Measurements from ENCODE around the gene GBP6.
"Not testable (repeated sequence)": the region's sequence is repeated elsewhere in the genome, so short reads cannot be mapped to it uniquely, and the experiment has no call there.

GBP6 gene

DNA sequence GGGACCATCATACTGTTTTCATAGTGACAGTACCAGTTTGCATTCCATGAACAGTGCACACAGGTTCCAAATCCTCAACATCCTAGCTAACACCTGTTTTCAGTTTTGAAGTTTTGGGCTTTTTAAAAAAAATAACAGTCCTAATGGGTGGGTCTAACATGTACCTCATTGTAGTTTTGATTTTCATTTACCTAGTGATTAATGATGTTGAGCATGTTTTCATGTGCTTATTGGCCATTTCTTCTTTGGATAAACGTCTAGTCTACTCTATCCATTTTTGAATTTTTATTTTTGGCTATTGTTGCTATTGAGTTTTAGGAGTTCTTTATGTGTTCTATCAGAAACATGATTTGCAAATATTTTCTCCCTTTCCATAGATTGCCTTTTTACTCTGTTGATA lies 3.4 kb downstream of the GBP6 start:
- no peak for DNase-seq (ENCODE audit: low read depth in 3 of 3)

DNA sequence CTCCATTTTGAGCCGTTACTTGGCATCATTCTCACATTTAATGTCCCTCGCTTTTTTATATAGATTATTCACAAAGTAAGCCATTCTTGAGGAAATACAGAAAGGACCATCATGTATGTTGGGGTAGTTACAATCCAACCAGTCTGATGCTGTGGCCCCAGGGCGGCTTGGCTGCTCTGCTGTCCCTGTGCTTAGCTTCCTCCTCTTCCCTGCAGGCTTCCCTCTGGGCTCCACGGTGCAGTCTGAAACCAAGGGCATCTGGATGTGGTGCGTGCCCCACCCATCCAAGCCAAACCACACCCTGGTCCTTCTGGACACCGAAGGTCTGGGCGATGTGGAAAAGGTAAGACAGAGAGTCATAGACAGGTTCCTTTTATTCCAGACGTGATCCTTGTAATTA lies 5.5 kb downstream of the GBP6 start:
- DNase-seq (ENCODE audit: low read depth in 3 of 3): no peak

DNA sequence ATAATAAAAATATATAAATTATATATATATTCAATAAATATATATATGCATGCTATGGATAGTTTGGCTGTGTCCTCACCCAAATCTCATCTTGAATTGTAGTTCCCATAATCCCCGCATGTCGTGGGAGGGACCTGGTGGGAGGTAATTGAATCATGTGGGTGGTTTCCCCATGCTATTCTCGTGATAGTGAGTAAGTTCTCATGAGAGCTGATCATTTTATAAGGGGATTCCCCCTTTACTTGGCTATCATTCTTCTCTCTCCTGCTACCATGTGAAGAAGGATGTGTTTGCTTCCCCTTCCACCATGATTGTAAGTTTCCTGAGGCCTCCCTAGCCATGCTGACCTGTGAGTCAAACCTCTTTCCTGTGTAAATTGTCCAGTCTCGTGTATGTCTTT lies 10.0 kb downstream of the GBP6 start:
- not testable (repeated sequence) for DNase-seq (ENCODE audit: low read depth in 3 of 3)

DNA sequence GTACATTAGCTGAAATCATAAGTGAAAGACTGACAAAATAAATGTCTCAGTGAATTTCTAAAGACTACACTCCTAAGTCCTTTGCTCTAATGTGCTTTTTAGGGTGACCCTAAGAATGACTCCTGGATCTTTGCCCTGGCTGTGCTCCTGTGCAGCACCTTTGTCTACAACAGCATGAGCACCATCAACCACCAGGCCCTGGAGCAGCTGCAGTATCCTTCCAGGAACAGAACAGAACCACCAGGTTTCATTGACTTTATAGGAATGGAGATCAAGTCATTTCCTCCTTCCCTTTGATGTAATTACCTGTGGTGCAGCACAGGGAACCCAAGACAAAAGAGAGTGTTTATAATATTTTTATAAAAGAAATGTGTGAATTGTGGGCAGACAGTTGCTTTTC lies 14.1 kb downstream of the GBP6 start:
- no peak for DNase-seq (ENCODE audit: low read depth in 3 of 3)

DNA sequence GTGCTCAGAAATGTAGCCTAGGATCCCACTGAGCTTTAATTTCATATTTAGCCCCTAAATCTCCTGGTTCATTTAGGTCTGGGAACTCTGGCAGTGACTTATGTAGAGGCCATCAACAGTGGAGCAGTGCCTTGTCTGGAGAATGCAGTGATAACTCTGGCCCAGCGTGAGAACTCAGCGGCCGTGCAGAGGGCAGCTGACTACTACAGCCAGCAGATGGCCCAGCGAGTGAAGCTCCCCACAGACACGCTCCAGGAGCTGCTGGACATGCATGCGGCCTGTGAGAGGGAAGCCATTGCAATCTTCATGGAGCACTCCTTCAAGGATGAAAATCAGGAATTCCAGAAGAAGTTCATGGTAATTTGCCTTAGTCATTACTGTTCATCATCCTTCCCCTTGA lies 17.8 kb downstream of the GBP6 start:
- no peak for DNase-seq (ENCODE audit: low read depth in 3 of 3)

DNA sequence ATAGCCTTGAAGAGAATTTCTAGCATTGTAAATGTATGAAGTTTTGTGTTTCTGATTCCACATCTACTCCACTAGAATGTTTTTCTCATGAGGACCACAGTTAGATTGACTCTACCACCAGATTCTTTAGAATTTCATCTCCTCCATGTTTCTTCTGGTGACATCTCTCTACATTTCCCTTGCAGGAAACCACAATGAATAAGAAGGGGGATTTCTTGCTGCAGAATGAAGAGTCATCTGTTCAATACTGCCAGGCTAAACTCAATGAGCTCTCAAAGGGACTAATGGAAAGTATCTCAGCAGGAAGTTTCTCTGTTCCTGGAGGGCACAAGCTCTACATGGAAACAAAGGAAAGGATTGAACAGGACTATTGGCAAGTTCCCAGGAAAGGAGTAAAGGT lies 18.6 kb downstream of the GBP6 start:
- DNase-seq (ENCODE audit: low read depth in 3 of 3): no peak

DNA sequence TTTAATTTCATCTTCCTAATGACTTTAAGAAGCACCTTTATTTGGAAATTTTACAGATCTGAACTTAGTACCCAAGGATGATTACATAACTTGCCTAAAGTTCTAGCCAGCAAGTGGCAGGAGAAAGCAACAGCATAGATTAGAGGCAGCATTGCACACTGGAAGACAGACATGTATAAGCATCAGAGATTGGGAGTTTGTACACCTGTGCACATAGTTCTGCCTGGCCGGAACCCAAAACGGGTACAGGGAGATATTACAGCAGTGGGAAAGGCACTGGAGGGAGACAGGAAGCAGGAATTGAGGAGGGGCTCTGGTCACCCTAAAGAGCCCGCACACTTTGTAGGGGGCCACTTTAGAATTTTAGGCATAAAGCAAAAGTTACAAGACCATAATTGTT lies 19.3 kb downstream of the GBP6 start:
- no peak for DNase-seq (ENCODE audit: low read depth in 3 of 3)

DNA sequence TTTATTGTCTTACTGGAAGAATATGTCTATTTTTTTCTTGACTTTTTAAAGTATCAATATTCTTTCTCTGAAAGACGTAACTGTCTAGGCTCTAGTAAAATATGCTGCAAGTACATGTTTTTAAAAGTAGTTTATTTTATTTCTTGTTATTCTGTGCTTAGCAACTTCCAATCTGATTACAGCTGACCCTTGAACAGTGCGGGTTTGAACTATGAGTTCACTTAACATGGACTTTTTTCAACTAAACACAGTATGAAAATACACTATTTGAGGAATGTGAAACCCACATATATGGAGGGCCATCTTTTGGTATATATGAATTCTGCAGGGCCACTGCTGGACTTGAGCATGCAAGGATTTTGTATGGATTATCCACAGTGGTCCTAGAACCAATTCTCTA lies 26.8 kb downstream of the GBP6 start:
- DNase-seq (ENCODE audit: low read depth in 3 of 3): no peak

DNA sequence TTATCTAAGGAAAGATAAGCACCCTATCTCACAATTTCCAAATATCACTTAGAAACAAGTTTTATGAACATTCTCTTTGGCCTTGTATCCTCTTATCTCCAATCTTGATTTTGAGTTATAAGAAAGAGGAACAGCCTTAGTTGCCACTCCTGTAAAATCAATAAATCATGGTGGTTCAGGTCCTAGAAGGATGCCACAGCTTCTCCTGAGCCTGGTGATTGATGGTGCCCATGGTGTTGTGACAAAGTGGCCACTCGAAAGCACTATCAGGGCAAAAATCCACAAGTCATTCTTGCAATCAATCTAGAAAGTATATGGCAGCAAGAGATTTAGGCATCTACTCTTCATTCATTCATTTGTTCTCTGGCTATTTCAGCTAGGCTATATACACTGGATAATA lies 27.8 kb downstream of the GBP6 start:
- DNase-seq (ENCODE audit: low read depth in 3 of 3): no peak

DNA sequence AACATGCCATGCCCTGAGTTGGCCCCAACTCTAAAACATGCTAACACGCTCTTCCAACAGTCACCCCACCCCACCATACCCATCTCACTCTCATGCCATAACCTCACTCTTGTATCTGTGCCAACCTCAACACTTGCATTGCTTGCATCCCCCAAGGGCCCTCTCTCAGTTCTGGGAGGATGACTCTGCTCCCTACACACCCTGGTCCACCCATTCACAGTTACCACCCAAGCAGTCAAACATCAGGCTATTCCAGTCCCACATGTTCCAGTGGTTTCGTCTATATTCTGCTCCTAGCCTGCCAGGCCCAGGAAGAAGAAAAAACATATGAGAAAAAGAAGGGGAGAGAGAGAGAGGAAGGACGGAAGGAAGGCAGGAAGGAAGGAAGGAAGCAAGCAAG lies 31.0 kb downstream of the GBP6 start:
- no peak for DNase-seq (ENCODE audit: low read depth in 3 of 3)

DNA sequence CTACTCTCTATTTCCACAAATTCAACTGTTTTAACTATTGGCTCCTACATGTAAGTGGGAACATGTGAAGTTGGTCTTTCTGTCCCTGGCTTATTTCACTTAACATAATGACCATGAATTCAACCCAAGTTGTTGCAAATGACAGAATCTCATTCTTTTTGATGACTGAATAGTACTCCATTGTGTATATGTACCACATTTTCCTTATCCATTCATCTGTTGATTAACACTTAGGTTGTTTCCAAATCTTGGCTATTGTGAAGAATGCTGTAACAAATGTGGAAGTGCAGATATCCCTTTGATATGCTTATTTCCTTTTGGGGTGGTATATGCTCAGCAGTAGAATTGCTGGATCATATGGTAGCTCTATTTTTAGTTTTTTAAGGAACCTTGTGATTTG lies 33.0 kb downstream of the GBP6 start:
- no peak for DNase-seq (ENCODE audit: low read depth in 3 of 3)

DNA sequence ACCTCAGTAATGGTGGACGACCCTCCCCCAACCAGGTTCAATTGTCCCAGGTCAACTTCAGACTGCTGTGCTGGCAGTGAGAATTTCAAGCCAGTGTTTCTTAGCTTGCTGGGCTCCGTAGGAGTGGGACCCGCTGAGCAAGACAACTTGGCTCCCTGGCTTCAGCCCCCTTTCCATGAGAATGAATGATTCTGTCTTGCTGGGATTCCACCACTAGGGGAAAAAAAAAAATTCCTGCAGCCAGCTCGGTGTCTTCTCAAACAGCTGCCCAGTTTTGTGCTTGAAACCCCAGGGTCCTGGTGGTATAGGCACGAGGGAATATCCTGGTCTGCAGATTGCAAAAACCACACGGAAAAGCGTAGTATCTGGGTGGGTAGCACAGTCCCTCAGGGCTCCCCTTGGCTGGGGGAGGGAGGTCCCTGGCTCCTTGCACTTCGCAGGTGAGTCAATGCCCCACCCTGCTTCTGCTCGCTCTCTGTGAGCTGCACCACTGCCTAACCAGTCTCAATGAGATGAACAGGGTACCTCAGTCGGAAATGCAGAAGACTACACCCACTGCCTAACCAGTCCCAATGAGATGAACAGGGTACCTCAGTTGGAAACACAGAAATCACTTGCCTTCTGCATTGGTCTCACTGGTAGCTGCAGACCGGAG lies 41.5 kb downstream of the GBP6 start:
- DNase-seq (ENCODE audit: low read depth in 3 of 3): no peak

DNA sequence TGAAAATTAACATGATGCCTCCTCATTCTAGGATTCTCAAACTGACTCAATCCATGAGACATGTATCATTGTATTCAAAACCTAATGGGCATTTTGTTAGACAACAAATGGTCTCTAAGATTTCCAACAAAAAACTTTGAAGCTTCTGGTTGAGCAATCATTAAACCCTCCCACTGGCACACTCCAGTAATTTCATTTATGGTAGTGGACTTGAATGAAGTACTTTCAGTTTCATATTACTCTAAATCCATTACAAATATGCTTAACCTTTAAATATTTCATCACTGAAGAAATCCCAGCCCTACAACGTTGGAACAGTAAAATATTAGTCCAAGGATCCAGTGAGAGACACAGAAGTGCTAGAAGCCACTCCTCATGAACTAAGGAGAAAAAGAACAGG lies 43.5 kb downstream of the GBP6 start:
- DNase-seq (ENCODE audit: low read depth in 3 of 3): no peak

DNA sequence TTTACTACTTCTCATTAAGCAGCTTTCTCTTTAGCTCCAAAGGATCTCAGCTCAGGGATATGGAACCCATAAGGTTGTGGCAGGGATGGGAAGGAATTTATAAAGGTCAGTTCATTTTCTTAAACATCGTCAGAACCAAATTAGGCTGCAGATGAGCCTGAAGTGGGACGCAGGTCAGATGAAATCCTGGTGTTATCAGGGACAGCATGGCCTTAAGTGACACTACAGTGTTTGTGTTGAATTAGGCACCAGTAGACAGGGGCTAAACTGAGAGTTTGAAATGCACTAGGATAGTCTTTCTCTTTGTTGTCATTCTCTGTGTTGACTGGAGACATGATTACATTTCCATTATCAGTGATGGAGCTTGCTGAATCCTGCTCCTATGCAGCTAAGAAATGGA lies 43.9 kb downstream of the GBP6 start:
- not testable (repeated sequence) for DNase-seq (ENCODE audit: low read depth in 3 of 3)

DNA sequence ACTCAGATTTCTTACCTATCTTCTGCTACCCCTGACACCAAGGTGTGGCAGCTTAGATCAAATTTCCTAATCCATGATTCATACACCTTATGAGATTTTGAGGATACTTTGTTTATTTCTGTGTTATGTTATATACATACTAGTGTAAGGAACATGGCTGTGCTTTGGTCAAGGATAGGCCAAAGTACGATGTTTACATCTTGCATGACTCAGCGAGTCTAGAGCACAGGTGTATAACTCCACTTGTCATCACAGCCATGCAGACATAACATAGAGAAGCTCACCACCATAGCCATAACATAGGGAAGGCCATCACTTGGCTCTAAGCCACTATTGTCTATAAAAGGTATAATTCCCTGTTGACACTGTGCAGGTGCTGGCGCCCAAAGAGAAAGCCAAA lies 61.2 kb downstream of the GBP6 start:
- no peak for DNase-seq (ENCODE audit: low read depth in 3 of 3)

DNA sequence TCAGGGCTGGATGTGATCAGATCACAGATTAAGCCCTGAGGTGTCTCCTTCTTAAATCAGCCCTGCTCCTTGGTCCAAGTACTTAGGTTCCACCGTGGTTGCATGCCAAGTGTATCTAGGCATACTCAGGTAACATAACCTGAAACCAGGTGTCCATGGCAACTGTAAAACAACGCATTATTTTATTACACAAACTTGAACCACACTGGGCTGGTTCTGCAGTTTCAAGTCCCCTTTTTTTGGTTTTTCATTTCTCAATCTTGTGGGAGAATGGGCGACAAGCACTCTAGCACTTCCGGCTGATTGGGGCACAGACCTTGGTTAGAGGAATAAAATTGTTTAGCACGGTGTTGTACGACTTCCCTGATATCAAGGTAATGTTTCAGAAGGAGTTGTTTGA lies 65.2 kb downstream of the GBP6 start:
- DNase-seq (ENCODE audit: low read depth in 3 of 3): no peak

DNA sequence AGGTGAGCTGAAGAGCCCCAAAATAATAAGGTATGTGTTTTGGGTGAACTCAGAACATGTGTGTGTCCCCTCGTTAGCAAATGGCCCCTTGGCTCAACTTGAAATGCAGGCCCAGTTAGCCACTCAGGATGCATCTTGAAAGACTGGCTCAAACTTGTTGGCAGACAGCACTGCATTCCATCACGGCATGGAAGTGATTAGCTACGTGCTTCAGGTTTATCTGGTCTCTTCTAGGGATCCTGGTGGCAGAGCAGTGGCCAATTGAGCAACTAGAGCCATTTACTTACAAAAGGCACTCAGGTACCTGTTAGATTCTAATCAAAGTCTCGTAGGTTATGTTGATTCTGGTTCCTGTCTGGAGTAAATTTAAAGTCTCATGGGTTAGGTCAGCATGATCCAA lies 65.8 kb downstream of the GBP6 start:
- DNase-seq (ENCODE audit: low read depth in 3 of 3): not testable (repeated sequence)

DNA sequence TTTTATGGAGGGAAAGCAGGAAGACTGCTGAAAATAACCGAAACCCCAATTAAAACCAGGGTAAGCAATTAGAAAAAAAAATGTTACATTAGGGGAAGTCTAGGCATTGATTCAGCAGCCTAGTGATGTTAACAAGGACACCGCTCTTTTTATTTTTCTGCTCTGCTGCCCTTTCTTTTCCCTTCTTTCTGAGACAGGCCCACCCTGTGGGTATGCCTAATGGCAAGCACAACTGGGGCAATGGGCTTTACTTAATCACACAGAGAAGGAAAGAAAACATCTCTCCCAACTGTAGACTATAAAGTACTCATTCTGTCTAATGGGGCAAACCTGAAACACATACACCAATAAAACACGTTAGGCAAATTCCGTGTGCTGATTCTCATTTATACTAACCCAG lies 69.6 kb downstream of the GBP6 start:
- no peak for DNase-seq (ENCODE audit: low read depth in 3 of 3)

DNA sequence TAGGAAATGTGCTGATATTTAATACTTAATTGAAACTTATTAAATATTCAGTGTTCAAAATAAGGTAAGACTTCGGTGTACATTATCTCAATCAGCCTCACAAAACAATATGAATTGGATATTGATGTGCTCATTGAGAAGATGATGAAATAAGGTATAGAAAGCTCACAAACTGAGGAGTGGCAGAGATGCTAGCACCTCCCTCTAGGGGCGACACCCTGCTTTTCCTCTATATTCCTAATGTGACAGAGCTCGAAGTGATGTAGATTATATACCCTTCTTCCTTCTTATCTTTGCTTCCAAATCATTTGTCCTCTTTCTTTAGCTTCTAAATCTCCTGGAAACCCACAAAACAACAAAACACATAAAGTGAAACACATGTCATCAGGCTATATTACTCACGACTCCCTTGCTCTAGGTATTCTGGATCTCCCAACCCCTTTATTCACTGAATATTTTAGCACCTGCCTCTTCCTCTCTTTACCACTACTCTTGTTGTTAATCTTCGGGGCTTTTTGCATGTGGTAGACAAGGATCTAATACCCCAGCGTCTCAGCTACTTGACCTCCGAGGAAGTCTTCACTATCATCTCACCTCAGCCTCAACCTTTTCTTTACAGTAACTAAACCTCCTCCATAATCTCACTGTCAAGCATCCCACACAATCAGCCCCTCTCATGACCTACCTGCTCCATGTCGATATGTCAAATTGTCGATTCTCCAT lies 70.4 kb downstream of the GBP6 start:
- DNase-seq (ENCODE audit: low read depth in 3 of 3): not testable (repeated sequence)

Data from stimulated activated CD4-positive, alpha-beta T cell treated with anti-CD3 and anti-CD28 coated beads, TNF-alpha, amount 100 ng/mL, for 4 hours (primary cell).